ENCODE measurements around the gene NCOR1.

GRCh38 chr17:16027708-16028584 lies 187.4 kb downstream of the NCOR1 start:
- no peak for TF ChIP-seq SP1 (CRISPR knock-in tag; conservative IDR thresholded peaks at IDR 0.05)
- no peak for TF ChIP-seq TCF7 (CRISPR knock-in tag; IDR thresholded peaks at IDR 0.05; ENCODE audit: low read depth)
- no peak for TF ChIP-seq CTCF (IDR thresholded peaks at IDR 0.05)
- TF ChIP-seq NFYB (CRISPR knock-in tag; conservative IDR thresholded peaks at IDR 0.05; ENCODE audit: low read depth), result no peak
- TF ChIP-seq MXD4 (CRISPR knock-in tag; IDR thresholded peaks at IDR 0.05; ENCODE audit: borderline replicate concordance), result no peak
- no peak for TF ChIP-seq CREB1 (CRISPR knock-in tag; IDR thresholded peaks at IDR 0.05)
- no peak for TF ChIP-seq FOXP4 (CRISPR knock-in tag; IDR thresholded peaks at IDR 0.05)
- TF ChIP-seq TEAD1 (CRISPR knock-in tag; IDR thresholded peaks at IDR 0.05), result no peak
- no peak for TF ChIP-seq SMAD4 (CRISPR knock-in tag; IDR thresholded peaks at IDR 0.05)

Measured in WTC11 (cell line).